Umbilical cord (tissue), 2 donors: ENCODE measurements around the gene MARVELD3. TPM values are rescaled to one million over a fixed set of nuclear protein-coding genes. Genes with fewer than 3 reads are reported as not detected.
"Not testable (repeated sequence)": the region's sequence is repeated elsewhere in the genome, so short reads cannot be mapped to it uniquely, and the experiment has no call there.

Experiments
- DNase-seq: peaks from one replicate; pipeline ENCODE4 v3.0.0-alpha.2; 2015; ENCODE audit warnings: low spot score
- total RNA-seq: library from RNA; depleted of rRNA; stranded (reverse); fragments of >200 nt; gene quantifications from one replicate; pipeline ENCODE4 v1.2.3, GENCODE V29; 2014; ENCODE audit warnings: low replicate concordance; ENCODE audit not compliant: insufficient read depth

Gene MARVELD3, protein sequence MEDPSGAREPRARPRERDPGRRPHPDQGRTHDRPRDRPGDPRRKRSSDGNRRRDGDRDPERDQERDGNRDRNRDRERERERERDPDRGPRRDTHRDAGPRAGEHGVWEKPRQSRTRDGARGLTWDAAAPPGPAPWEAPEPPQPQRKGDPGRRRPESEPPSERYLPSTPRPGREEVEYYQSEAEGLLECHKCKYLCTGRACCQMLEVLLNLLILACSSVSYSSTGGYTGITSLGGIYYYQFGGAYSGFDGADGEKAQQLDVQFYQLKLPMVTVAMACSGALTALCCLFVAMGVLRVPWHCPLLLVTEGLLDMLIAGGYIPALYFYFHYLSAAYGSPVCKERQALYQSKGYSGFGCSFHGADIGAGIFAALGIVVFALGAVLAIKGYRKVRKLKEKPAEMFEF
- total RNA-seq = 4.1 TPM

GRCh38 chr16:71626018-71626857, at the start of gene MARVELD3:
TSS of gene MARVELD3 (plus strand) at chr16:71626184. CDS start at chr16:71626230, 46 bp downstream.
- peak; percentile 47 for DNase-seq

DNA sequence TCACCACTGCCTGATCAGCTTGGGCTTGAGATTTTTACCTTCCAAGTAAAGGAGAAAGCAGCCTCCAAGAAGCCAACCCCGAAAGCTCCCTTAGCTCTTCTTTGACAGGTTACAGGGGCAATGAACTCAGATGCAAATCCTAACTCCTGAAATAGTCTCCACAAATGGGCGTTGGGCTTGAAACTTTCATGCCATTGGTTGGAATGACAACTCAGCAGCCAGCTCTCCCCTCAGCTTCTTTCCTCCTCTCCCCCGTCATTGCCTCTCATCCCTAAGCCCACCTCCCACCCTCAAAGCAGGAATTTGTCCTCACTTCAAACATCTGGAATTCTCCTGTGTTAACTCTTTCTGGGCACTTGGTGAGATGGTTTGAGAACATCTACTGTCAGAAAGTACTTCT, 49.0 kb upstream of the MARVELD3 start, which contains the start of gene TAT:
TSS of gene TAT (minus strand) at position 122 of the 400 bp plus-strand sequence. CDS start 677 bp downstream, outside the sequence.
- DNase-seq = no peak

- DNase-seq = not testable (repeated sequence)
Measured at GRCh38 chr16:71582553-71582848, 43.5 kb upstream of the MARVELD3 start.

DNA sequence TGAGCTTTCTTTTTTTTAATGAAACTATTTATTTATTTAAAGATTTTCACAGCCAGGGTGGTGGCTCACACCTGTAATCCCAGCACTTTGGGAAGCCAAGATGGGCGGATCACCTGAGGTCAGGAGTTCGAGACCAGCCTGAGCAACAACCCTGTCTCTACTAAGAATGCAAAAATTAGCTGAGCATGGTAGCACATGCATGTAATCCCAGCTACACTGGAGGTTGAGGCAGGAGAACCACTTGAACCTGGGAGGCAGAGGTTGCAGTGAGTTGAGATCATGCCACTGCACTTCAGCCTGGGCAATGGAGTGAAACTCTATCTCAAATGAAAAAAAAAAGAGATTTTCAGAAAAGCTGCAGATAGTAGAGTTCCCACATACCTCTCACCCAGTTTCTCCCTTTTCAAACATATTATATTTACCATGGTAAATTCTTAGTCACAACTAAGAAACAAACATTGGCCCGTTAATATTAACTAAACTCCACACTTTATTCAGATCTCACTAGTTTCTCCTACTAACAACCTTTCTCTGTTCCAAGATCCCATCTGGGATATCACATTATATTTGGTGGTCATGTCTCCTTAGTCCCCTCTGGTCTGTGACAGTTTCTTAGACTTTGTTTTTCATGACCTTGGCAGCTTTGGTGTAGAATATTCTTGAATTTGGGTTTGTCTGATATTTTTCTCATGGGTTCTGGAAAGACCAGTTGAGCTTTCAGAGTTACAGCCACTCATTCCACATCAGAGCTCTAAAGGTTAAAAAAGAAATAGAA, 41.3 kb upstream of the MARVELD3 start:
- DNase-seq = no peak

DNA sequence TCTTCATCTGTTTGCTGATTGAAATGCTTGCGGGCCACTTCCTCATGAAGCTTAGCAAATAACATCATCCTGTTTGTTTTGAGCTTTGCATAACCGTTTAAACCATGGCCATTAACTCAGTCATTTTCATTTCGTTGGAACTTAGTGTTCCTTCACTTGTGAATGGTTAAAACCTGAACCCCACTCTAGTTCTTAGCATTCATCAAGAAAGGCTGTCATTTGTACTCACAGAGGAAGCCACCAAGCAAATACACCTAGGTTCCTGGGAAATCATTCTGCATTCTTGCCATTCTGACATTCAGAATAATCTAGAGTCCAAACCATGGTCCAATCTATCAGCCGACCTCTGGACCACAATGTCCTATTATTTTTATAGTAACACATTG, 40.7 kb upstream of the MARVELD3 start:
- no peak for DNase-seq

- not testable (repeated sequence) for DNase-seq
Measured at GRCh38 chr16:71589334-71589733, 36.6 kb upstream of the MARVELD3 start.

- not testable (repeated sequence) for DNase-seq
Measured at GRCh38 chr16:71590071-71590470, 35.9 kb upstream of the MARVELD3 start.

- DNase-seq = no peak
Measured at GRCh38 chr16:71590584-71590983, 35.4 kb upstream of the MARVELD3 start.

DNA sequence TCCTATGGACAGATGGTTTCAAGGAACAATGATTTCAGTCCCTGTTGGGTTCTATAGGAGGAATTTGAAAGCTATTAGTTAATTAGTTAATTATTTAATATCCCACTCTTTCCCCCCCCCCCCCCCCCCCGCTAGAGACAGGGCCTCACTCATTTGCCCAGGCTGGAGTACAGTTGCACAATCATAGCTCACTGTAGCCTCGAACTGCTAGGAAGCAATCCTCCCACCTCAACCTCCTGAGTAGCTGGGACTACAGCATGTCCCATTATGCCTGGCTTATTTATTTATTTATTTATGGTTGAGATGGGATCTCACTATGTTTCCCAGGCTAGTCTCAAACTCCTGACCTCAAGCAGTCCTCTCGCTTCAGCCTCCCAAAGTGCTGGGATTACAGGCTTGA, 34.1 kb upstream of the MARVELD3 start:
- no peak for DNase-seq

DNA sequence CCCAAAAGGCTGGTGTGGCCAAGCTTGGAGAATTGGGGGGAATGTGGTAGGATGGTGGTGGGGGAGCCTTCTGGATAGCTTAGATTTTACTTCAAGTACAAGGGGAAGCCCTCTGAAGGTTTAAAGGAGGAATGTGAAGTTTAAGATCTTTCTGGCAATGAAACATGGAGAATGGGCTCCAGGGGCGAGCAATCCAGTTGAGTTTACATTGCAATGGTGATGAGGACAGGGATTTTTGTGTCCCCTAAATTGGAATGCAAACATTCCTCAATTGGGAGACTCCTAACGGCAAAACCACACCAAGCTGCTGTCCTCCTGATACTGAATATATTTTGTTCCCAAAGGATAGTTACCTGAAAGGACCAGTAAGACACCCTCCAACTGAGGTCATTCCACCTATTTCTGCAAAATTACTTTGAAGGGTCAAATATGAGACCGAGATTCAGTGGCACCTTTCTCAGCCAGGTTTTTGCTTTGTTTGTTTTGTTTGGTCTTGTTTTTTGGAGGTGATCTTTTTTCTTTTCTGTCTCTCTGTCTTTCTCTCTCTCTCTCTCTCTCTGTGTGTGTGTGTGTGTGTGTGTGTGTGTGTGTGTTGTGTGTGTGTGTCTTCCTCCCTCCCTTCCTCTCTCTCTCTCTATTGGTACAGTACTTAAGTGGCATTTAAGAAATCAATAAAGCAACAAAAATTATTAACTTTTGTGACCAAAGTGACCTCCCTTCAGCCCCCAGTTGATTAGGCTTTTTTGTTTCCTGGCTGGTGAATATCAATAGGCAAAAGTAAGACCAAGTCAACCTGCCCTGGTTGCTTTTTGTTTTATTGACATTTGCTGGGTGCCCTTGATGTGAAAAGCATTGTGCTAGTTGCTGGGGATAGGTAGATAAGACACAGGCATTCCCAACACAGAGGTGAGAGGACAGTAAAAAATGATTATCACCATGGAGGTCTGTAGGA, 32.7 kb upstream of the MARVELD3 start:
- no peak for DNase-seq

GRCh38 chr16:71594000-71594646, 31.9 kb upstream of the MARVELD3 start:
- DNase-seq = no peak

DNA sequence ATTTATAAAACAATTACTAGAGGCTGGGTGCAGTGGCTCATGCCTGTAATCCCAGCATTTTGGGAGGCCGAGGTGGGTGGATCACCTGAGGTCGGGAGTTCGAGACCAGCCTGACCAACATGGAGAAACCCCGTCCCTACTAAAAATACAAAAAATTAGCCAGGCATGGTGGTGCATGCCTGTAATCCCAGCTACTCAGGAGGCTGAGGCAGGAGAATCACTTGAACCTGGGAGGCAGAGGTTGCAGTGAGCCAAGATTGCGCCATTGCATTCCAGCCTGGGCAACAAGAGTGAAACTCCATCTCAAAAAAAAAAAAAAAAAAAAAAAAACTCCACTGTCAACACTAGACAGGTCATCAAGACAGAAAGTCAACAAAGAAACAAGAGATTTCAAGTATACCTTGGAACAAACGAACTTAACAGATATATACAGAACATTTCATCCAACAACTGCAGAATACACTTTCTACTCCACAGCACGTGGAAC, 30.6 kb upstream of the MARVELD3 start:
- not testable (repeated sequence) for DNase-seq

- not testable (repeated sequence) for DNase-seq
Measured at GRCh38 chr16:71598426-71598825, 27.6 kb upstream of the MARVELD3 start.

GRCh38 chr16:71600822-71601221, 25.2 kb upstream of the MARVELD3 start:
- no peak for DNase-seq

DNA sequence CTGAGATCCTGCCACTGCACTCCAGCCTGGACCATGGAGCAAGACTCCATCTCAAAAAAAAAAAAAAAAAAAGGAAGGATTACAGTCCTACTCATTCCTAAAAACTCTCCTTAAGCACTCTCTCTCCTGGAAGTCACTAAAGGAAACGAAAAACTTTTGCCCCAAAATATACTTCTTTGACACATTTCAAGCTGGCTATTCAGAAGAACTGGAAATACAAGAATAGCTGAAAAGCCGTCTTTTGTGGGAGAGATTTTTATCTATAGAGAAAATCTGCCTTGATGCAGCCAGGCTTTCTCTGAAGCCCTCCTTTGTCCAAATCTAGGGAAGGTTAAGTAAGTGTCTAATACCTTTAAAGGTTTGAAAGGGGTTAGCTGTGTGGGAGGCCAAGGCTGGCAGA, 16.9 kb upstream of the MARVELD3 start:
- no peak for DNase-seq

DNA sequence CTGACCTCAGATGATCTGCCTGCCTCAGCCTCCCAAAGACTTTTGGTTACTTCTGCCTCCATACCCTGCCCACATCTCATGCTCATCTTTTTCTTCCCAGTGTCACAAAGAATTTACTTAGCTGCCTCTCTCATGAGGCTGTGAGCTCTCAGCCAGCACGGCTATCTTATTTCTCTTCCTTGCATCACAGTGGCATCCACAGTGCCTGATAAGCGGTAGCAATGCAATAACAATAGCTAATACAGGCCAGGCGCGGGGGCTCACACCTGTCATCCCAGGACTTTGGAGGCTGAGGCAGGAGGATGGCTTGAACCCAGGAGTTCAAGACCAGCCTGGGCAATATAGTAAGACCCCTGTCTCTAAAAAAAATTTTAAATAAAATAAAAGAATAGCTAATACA, 15.5 kb upstream of the MARVELD3 start:
- DNase-seq = no peak

- DNase-seq = peak; percentile 31
Measured at GRCh38 chr16:71610936-71611871, 14.8 kb upstream of the MARVELD3 start.

- DNase-seq = not testable (repeated sequence)
Measured at GRCh38 chr16:71614956-71615355, 11.0 kb upstream of the MARVELD3 start.

DNA sequence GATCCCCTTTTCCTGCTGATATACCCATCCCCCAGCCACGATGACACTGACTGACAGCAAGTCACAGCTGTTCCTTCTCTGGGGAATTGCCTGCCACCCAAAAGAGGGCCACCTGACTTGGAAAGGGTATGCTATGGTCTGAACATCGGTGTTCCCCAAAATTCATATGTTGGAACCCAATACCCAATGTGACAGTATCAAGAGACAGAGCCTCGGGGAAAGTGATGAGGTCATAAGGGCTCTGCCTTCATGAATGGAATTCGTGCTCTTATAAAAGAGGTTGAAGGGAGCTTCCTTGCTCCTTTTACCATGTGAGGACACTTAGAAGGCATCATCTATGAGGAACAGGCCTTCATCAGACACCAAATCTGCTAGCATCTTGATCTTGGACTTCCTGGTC, 7.6 kb upstream of the MARVELD3 start:
- no peak for DNase-seq
